LHCN-M2 (cell line): Measurements from ENCODE around the gene DGLUCY. TPM values are rescaled to one million over a fixed set of nuclear protein-coding genes. Genes with fewer than 3 reads are reported as not detected.
"Not testable (repeated sequence)": the region's sequence is repeated elsewhere in the genome, so short reads cannot be mapped to it uniquely, and the experiment has no call there.

ENCODE experiments used
- DNase-seq: peaks from one replicate; pipeline ENCODE4 v3.0.0-alpha.2; 2012; ENCODE audit warnings: low read depth
- total RNA-seq: library from RNA; depleted of rRNA; stranded (reverse); fragments of >200 nt; gene quantifications from 2 replicates; pipeline ENCODE4 v1.2.3, GENCODE V29; 2014

The DGLUCY gene
- total RNA-seq, 1 experiment from 2014 or later, result 34.8 TPM

DNA sequence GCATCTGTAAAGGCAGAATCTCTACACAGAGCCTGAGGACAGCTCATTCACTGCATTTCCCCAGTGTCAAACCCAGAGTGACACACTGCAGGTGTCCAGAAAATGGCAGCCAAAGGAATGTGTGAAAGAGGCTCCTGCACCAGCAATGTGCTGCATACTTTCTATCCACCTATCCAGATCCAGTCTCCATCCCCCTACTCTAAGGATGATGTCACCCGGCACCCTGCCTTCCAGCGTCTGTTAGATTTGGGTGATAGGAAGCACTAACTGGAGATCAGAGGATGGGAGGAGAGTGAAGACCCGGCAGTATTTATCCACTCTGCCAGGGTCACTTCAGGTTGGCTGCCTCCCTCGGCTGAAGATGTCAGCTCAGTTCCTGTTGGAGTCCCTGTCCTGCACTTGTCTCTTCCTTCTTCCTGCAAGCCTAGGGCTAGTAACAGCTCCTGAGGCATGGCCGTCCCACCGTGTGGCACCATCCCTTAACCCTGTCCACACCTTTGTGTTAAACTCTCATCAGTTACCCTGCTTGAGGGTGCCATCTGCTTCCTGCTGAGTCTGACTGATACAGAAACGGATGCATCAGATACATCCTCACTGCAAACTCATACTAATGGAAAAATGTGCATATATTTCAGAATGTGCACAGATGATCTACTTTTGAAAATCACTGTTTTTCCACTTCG is 143.6 kb downstream of the DGLUCY start:
- no peak for DNase-seq

DNA sequence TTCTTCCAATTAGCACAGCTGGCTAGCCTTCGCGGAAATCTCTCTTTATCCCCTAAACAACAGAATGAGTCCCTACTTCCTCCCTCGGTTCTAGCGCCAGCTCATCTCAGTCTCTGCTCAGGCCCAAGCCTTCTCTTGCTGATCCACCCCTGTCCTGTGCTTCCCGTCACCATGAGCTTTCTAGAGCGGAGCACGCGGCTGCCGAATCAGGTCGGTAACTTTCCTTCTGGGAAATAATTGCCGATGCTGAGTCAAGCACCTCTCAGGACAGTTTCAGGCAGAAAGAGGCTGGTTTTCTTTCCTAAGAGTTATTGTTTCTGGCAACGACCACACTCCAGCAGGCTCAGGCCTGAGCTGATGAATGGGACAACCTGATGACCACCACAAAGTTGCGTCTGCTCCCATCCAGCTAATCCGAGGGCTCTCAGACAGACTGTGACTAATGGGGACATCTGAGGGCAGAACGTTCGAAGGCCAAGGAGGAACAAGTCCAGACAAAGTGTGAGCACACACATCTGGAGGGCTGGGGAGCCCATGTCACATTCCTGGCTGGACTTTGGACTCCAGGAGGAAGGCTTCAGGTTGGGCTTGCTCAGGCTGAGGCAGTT is 144.2 kb downstream of the DGLUCY start:
- peak; percentile 41 for DNase-seq

DNA sequence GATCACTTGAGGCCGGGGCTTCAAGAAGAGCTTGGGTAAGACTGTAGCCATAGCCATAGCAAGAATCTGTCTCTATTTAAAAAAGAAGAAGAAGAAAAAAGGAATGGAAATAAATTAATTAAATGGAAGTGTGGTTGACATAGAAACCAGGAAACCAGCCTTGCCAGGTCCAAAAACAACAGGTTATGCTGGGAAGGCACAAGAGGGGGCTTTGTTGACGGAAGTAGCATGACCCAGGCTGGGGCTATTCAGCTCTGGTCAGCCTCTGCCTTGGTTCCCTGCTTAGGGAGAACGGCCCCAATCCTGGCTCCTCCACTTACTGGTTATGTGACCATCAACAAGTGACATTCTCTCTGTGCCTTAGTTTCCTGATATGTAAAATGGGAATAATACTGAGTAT is 145.0 kb downstream of the DGLUCY start:
- no peak for DNase-seq

DNA sequence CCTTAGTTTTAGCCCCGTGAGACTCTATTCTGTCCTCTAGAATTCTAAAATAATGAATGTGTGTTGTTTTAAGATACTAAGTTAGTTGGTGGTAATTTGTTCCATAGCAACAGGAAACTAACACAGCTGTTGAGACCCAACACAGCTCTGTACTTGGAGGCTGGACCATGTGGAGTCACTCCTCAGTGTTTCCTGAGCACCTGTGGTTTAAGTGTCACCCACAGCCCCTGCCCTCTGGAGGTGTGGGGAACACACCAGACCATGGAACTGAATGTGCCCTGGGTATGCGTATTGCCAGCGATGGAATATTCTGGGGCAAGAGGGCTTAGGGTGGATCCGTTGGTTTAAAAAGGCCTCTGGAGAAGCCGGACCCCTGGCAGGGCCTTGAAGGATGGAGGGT is 147.2 kb downstream of the DGLUCY start:
- peak; percentile 49 for DNase-seq

DNA sequence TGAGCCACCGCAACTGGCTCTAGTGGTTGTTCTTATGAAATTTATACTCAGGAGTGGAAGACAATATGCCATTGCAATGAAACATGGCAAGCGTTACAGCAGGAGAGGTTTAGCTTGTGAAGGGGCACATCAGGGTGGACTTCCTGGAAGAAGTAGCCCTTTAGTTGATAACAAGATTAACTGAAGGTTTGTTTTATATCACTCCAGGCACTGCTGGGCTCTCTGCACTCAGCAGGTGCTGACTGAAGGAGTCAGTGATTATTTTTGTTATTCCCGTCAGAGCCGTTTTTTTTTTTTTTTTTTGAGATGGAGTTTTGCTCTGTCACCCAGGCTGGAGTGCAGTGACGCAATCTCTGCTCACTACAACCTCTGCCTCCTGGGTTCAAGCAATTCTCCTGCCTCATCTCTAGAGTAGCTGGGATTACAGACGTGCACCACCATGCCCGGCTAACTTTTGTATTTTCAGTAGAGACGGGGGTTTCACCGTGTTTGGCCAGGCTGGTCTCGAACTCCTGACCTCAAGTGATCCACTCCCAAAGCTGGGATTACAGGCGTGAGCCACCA is 148.2 kb downstream of the DGLUCY start:
- no peak for DNase-seq

DNA sequence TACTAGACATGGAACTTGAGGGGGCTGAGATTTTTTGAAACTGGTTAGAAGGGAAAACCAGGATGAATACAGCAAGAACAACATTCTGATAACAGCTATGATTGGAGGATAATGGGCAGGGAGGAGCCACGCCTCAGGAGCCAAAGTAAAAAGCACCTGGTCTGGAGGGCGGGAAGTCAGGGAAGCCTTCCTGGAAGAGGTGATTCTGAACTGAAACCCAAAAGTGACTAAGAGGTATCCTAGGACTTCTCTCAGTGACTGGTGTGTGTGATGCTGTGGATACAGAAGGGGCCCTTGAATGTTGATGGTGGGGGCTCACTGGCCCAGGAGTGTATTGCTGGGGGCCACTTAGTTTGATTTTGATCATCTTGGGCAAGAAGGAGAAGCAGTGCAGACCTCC is 149.5 kb downstream of the DGLUCY start:
- DNase-seq, result no peak

DNA sequence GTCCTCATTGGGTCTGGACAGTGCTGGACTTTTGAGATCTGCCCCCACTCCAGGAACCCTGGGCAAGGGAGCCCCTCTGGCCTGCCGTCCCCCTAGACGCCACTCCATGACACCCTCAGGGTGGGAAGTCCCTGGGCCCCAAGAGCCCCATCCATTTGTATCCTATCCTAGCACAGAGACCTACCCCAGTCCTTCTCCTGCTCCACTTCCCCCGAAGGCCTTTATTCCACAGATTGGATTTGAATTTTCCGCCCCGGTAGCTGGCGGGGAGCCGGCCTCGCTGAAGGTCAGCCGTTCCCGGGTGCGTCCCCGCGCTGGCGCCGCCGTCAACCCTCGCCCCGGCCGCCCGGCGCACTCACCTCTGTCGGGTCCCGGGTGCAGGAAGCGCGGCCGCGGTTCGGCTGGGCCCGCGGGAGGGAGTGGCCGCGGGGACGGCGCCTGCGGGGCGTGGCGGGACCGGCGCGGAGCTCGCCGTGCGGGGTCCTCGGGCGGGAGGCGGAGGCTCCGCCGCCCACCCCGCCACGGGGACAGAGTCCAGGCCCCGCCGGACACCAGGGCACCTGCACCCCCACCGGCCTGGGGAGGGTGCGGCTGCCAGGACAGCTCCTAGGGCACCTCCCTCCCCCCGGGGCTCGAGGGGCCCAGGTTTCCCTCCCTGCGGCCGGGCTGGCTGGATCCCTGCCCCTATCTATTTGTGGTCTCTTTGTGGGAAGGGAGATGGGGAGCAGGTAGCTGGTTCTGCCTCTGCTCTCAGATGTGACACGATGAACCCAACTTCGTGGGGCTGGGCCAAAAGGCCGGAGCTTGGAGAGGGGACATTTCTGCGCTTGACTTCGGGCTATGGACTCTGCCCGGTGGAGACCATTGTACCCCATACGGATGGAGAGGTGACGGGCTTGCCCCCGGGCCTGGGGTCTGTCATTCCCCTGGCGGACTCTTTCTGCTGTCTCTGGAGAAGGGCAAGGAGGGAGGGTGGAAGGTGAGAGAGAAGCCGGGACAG is 150.6 kb downstream of the DGLUCY start:
- DNase-seq, result no peak

DNA sequence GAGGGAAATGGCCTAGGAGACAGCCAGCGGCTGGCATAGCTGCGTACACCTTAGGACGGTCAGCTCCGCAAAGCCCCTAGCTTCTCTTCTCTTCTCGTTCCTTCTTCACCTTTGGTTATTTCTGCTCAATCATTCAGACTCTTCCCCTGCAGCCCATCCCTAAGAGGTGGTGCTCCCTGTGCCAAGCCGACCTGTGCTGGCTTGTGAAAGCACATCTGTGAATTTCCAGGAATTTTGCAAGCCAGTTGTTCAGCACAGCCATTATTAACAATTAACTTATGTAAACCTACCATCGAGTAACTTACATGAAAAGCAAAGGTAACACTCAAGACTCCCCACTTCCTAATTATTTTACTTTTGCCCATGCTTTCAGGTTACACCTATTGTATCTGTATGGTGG is 151.5 kb downstream of the DGLUCY start:
- DNase-seq, result no peak

DNA sequence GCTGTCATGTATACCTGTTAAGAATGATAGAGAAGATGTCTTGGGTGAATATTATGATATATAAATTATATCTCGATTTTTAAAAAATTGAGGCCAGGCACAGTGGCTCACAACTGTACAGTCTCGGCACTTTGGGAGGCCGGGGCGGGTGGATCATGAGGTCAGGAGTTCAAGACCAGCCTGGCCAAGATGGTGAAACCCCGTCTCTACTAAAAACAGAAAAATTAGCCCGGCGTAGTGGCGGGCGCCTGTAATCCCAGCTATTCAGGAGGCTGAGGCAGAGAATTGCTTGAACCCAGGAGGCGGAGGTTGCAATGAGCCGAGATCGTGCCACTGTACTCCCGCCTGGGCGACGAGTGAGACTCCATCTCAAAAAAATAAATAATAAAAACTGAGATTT is 152.4 kb downstream of the DGLUCY start:
- not testable (repeated sequence) for DNase-seq

DNA sequence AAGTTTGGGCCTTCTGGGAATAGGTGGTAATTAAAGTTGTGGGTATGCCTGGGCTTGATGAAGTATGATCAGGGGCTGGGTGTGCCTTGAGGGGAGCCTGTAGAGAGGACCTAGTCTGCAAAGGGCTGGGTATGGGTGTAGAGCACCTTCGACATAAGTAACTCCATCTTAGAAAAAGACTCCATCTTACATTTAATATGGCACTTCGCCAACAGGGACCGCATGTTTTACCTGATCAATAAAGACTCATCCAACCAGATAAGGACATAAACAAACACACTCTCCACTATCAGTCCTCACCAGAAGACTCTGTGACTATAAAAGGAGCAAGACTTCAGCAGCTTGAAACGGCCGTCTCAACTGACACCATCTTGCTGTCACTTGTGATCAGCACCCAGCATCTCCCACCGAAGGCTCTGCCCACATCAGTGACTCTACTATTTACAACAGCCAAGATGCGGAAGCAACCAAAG is 154.1 kb downstream of the DGLUCY start:
- no peak for DNase-seq

DNA sequence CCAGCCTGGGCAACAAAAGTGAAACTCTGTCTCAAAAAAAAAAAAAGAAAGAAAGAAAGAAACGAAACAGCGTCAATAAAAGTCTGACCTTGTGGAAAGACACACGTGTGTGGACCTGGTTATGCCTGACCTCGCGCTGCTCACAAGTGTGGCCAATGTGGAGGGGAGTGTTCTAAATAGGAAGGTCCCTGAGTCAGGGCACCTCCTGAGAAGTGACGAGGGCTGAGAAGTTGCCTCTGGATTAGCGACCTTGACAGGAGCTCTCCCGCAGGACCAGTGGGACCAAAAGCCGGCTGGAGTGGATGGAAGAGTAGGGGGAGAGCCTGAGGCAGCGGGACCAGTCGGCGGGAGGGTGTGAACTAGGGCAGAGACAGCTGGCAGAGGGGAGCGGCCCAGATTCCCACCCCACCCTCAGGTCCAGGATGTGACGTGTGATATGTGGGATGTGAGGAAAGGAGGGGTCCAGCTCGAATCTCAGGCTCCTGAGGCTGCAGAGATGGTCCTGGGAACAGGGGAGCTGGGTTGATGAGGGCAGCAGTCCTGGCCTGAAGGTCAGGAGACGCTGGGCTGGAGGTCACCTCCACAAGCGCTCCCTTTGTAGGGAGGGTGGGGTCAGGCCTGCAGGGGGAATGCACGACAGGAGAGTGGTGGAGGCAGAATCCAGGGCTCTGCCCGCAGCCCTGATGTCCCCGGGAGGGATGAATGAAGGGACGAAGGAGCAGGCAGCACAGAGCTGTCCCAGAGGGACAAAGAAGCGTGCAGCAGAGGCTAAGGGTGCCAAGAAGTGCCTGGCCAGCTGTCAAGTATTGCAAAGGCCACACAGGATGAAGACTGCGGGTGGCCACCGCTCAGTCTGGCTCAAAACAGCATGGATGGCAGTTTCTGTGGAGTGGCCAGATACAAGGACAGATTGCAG is 155.5 kb downstream of the DGLUCY start:
- no peak for DNase-seq

DNA sequence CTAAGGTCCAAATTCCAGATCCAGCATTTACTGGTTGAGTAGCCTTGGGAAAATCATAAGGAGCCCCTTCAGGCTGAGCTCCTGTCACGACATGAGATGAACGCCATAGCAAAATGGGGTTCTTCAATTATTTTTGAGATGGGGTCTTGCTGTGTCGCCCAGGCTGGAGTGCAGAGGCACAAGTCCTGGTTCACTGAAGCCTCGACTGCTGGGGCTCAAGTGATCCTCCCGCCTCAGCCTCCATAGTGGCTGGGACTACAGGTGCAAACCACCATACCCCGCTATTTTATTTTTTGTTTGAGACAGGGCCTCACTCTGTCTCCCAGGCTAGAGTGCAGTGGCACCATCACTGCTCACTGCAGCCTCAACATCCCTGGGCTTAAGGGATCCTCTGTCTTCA is 156.3 kb downstream of the DGLUCY start:
- DNase-seq, result no peak

DNA sequence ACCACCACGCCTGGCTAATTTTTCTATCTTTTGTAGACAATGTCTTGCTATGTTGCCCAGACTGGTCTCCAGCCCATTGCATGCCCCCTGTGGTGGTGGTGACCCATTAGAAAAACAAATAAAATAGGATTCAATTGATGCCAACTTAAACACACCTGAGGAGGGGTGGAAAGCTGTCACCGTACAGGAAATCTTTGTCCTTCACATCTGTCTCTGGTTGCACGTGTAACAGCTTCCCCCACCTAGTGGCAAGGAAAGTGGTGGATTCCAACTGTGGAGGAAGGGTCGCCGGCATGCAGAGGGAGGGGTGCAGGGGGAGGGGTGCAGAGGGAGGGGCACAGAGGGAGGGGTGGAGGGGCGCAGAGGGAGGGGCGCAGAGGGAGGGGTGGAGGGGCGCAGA is 156.7 kb downstream of the DGLUCY start:
- DNase-seq, result no peak

DNA sequence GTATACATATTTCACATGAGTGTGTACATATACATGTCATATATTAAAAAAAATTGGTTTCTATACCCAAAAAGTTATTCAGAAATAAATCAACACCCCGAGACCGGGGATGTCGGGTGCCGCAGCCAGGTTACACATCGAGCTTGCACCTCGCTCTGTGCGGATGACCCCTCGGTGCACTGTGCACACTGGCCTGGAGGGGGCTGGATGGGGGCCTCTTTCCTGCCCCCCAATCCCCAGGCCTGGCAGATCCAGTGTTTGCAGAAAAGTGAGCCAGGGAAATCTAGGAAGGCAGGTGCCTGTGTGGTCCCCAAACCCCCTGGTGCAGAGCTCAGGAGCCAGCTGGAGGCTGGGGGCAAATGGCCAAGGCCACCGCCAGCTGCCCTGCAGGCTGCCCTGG is 157.8 kb downstream of the DGLUCY start:
- no peak for DNase-seq

DNA sequence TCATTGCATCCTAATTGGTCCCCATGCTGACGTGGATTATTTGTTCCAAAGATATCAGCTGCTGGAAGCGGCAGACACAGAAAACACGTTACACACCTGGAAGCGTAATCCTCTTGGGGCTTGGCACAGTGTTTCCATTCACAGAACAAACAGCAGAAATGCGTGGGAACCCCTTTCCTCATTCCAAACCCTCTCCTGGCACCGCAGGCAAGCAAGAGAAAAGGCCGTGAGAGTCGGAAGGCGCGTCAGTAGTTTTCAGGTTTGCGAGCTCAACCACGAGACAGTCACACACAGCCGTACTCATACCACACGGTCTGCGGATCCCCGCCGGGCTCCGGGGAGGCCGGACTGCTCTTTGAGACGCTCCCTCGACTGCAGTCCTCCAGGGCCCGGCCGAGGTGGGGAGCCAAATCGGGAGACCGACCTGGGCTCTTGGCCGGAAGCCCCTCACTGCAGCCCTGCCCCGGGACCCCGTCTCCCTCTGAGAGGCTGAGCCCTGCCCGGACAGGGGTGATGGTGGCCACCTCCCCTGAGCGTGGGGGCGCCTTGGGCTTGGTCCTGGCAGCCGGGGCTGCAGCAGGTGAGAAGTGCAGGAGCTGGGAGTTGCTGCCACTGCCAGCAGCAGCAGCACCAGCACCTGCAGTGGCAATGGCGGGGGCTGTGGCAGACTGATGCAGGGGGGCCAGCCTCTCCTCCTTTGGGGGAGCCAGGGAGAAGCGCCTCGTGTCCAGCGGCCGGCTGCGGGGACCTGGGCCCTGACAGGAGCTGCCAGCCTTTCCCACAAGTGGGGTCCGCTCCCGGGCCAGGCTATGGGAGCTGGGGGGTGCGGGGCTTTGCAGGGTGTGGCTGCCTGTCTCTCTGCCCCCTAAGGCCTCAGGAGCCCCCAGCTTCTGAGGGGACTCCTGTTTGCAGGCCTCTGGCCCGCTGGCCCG is 158.7 kb downstream of the DGLUCY start:
- DNase-seq, result no peak

DNA sequence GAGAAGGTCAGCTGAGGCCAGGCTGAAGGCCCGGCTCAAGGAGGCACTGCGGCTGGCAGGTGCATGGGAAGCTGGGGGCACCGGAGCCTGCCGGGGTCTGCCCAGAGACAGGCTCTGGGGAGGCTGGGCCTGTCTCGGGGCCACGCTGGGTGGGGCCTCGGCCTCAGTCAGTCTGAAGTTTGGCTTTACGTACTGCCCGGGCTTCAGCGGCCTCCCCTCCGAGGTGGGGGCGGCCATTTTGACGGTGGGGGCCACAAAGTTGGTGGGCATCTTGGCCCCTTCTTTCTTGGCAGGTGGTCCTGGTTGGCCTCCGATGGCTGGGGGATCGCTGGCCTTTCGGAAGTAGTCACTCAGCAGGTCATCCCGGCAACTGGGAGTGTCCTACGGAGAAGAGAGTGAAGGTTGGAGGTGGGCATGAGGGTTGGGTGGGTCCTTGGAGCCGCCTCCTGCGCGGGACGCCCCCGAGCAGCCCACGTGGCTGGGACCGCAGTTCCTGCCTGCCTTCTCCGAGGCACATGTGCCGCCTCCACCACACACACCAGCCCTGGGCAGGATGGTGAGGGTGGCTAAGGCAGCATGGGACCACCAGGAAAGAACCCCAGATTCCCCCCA is 159.5 kb downstream of the DGLUCY start:
- DNase-seq, result no peak

DNA sequence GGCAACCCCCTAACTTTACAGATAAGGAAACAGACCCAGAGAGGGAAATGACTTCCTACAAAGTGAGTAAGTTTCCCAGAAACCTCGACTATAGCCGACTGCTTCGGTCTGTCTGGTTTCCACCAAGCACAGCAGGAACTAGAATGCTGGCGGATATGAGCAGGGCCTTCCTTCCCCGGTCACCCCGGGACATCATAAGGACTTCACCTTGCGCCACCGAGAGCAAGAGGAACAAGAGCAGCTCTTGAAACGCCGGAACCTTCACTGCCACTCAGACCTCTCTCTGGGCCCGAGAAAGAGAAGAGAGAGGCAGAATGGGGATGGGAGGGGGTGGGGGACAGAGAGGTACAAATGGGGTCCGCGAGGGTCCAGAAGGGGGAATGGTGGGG is 160.0 kb downstream of the DGLUCY start:
- DNase-seq, result no peak

DNA sequence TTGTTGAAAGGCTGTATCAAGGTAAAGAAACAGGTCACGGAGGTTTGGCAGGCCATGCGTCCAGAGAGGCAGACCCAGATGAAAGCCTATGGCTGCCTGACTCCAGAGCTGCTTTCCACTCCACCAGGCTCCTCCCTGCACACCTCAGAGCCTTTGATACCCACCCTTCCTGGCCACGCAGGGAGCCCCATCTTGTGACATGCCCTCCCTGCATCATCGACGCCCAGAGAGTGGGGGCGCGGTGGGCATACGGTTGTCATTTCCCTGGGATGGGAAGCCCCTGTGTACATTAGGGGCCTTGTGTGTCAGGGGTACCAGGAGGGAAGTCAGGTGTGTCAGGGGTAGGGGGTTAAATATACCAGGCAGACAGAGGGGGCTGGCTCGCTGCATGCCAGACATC is 160.9 kb downstream of the DGLUCY start:
- DNase-seq, result no peak
